ENCODE results near the gene KCTD18. TPM values are rescaled to one million over a fixed set of nuclear protein-coding genes. Genes with fewer than 3 reads are reported as not detected.

The KCTD18 gene
- polyA plus RNA-seq = 10 to 100 TPM in 2 of 3 donors, 1 to 10 TPM in 1; 9.4 to 14.1 (median 10.9) TPM

DNA sequence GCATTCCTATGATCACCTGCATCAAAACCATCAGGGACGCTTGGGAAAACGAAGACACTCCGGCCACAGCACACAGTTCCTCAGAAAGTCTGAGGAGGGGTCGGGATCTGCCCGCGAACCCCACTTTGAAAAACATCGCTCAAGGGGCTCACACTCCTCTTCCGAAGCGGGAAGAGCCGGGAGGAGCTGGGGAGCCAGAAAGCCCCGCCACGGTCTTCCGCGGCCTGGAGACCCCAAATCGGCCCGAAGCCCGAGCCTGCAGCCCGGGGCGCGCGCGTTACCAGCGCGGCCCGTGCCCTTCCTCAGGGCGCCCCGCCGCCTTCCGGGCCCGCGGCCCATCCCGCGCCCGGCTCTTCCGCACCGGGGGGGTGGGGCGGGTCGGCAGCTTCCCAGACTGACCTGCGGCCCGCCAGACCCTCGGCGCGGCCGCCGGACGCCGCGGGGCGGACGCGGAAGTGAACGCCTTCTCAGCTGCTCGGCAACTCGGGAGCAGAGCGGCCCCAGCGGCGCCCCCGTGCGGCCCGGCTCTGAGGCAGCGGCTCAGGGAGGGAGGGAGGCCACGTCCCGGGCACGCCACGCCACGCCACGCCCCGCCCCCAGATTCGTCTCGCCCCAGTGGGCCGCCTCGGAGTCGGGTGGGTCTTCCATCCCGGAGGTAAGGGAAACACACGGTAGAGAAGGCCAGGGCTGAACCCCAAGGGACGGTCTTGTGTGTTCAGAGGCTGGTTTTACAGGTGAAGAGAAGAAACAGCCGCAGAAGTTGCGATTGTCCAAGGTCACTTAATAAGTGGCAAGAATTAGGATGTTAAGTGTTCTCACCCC, at the start of gene KCTD18:
Gene KCTD18 (minus strand): TSS at position 457 of the 822 bp plus-strand sequence. CDS start 3,052 bp downstream, outside the sequence.
- H3K27ac ChIP-seq (ENCODE audit: low read depth, low read length) = no peak within 1 kb of the TSS
- 0% methylated on average over 62 to 78 of the region's 78 CpGs for WGBS, 3 donors

GRCh38 chr2:200540793-200541192, 30.9 kb upstream of the KCTD18 start:
- H3K27ac ChIP-seq (ENCODE audit: low read depth, low read length) = no peak overlapping the region

DNA sequence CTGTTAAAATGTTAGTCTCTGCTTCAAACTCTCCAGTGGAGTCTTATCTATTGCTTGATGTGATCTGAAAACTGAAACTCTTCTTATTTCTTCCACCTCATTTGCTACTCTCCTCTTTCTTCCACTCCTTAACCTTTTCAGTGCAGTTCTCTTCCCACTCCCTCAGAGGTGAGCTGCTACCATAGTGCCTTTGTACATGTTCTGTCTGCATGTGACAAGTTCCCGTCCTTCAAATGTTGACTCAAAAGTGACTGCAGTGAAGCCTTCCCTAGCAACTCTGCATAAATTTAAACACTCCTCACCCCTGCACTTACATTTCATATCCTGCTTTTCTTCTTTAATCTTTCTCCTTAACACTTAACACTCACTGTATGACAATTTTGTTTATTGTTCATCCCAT, 28.3 kb upstream of the KCTD18 start:
- WGBS, 3 donors = 74 to 96% (median 95%) methylated on average over 1 of the region's 1 CpG
- no peak overlapping the region for H3K27ac ChIP-seq (ENCODE audit: low read depth, low read length)

GRCh38 chr2:200534572-200534971, 24.7 kb upstream of the KCTD18 start:
- no peak overlapping the region for H3K27ac ChIP-seq (ENCODE audit: low read depth, low read length)

GRCh38 chr2:200533754-200534153, 23.9 kb upstream of the KCTD18 start:
- H3K27ac ChIP-seq (ENCODE audit: low read depth, low read length) = no peak overlapping the region
- 50 to 87% (median 59%) methylated on average over 2 of the region's 2 CpGs for WGBS, 3 donors

GRCh38 chr2:200528228-200528627, 18.4 kb upstream of the KCTD18 start:
- H3K27ac ChIP-seq (ENCODE audit: low read depth, low read length) = no peak overlapping the region
- 57 to 87% (median 87%) methylated on average over 3 of the region's 3 CpGs for WGBS, 3 donors

GRCh38 chr2:200525882-200526651, 16.2 kb upstream of the KCTD18 start, which contains the start of gene SGO2:
SGO2 (plus strand) TSS chr2:200526207; CDS start chr2:200532976, 6,769 bp downstream.
- WGBS, 3 donors = 0% methylated on average over 56 of the region's 56 CpGs
- no peak within 1 kb of the TSS for H3K27ac ChIP-seq (ENCODE audit: low read depth, low read length)

DNA sequence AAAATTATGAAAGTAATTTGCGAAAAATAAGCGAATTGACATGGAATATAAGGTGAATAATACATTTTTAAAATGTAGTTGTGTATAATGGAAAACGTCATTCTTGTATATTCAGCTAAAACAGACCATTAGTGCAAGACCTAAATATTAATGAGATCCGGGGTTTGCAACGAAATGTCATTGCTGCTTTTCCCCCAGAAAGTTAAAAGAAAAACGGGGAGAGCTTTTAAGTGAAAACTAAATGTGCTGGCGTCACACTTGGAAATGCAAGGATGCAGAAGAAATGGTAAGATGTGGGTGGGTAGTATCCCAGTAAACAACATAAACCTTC, 15.6 kb upstream of the KCTD18 start:
- H3K27ac ChIP-seq (ENCODE audit: low read depth, low read length) = no peak overlapping the region
- 12 to 29% (median 24%) methylated on average over 7 of the region's 7 CpGs for WGBS, 3 donors

- WGBS, 3 donors = 48 to 81% (median 78%) methylated on average over 2 of the region's 2 CpGs
- H3K27ac ChIP-seq (ENCODE audit: low read depth, low read length) = no peak overlapping the region
Observed at GRCh38 chr2:200525066-200525465, 15.2 kb upstream of the KCTD18 start.

DNA sequence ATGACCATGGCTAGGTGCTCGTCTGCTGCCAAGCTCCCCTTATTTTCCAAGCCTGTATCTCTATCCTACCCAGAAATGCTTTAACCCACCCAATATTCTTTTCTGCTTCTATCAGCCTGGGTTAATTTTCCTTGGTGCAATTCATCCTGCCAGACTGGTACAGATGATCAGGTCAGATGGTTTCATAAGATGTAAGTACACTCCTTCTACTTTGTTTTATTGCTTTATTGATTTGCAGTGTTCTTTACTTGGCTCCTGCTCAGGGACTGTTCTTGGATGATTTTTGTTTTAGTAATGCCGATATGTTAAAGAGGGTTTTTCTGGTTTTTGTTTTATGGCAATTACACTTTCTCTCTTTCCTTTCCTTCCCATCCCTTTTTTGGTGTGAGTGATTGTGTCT, 13.7 kb upstream of the KCTD18 start:
- 69 to 81% (median 76%) methylated on average over 2 of the region's 2 CpGs for WGBS, 3 donors
- no peak overlapping the region for H3K27ac ChIP-seq (ENCODE audit: low read depth, low read length)

DNA sequence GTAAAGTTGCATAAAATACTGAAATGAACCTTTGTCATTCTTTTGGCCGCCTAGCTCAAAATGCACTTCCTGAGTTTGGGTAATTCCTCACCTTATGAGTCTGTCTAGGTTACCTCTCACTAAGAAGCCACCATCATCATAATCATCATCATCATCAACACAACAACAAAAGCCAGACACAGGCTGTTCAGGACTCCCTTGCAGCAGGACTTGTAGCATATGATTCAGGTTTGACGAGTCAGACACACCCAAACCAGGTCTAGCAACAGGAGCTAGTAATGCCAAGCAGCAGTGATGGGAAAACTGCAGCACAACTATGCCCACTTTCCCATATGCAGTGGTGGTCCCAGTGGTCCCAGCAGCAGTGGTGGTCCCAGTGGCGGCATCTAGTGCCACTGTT, 13.3 kb upstream of the KCTD18 start:
- 79 to 86% (median 84%) methylated on average over 3 of the region's 3 CpGs for WGBS, 3 donors
- H3K27ac ChIP-seq (ENCODE audit: low read depth, low read length) = no peak overlapping the region

DNA sequence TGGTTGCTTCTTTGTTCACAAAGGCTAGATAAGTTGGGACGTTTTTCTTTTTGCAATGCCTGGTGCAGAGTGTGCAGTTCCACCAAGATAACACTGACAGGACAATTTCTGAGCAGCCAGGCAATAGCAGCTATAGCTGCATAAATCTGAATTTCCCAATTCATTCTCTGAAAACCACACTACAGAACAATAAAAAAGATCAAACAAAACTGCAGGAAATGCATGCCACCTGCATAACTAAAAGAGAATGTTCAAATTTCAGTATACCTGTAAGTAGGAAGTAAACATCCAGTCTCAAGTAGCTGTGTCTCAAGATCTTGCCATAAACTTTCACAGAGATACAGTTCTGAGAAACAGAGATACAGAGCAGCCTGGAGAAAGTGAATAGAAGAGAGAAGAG, 5.3 kb upstream of the KCTD18 start:
- no peak overlapping the region for H3K27ac ChIP-seq (ENCODE audit: low read depth, low read length)
- 5 to 40% (median 36%) methylated on average over 1 of the region's 1 CpG for WGBS, 3 donors

- WGBS, 3 donors = 20 to 27% (median 26%) methylated on average over 8 of the region's 8 CpGs
- H3K27ac ChIP-seq (ENCODE audit: low read depth, low read length) = no peak overlapping the region
Observed at GRCh38 chr2:200509235-200509611, 645 bp downstream of the KCTD18 start.

DNA sequence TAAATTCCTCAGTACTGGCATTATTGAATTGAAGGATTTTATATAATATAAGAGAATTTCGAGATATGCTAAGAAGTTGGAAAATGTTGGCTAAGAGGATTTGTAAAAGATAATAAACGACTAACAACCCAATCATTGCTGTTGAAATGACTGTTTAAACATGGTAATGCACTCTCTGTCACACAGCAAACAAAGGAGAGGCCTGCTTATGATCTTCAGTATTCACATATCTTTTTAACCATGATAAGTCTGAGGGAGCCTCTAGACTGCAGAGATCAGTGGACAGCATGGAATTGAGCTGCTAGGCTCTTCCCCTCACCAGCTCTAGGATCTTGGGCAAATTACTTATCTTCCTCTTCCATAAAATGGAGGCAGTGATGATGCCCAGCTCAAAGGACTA, 2.7 kb downstream of the KCTD18 start:
- 48 to 88% (median 81%) methylated on average over 2 of the region's 2 CpGs for WGBS, 3 donors
- H3K27ac ChIP-seq (ENCODE audit: low read depth, low read length) = no peak overlapping the region

- no peak overlapping the region for H3K27ac ChIP-seq (ENCODE audit: low read depth, low read length)
- WGBS, 3 donors = 61 to 92% (median 91%) methylated on average over 9 of the region's 9 CpGs
Observed at GRCh38 chr2:200506679-200507078, 3.2 kb downstream of the KCTD18 start.

DNA sequence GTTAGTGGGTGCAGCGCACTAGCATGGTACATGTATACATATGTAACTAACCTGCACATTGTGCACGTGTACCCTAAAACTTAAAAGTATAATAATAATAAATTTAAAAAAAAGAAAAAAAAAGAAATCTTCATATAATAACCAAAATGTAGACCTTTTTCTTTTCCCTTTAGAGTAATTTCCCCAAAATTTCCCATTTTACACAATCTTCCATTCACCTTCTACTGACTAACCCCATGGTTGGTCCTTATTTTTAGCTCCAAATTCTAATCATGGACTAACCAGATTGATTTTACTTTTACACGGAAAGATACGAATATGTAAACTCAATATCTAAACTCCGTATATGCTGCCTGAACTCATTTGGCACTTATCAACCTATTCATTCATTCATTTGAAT, 7.7 kb downstream of the KCTD18 start:
- 96 to 97% (median 97%) methylated on average over 5 of the region's 5 CpGs for WGBS, 3 donors

GRCh38 chr2:200498402-200499162, 11.3 kb downstream of the KCTD18 start:
- 89 to 93% (median 90%) methylated on average over 2 of the region's 2 CpGs for WGBS, 3 donors
- no peak overlapping the region for H3K27ac ChIP-seq (ENCODE audit: low read depth, low read length)

More for the DNA sequence above, 7.7 kb downstream of the KCTD18 start:
- no peak overlapping the region for H3K27ac ChIP-seq (ENCODE audit: low read depth, low read length)

DNA sequence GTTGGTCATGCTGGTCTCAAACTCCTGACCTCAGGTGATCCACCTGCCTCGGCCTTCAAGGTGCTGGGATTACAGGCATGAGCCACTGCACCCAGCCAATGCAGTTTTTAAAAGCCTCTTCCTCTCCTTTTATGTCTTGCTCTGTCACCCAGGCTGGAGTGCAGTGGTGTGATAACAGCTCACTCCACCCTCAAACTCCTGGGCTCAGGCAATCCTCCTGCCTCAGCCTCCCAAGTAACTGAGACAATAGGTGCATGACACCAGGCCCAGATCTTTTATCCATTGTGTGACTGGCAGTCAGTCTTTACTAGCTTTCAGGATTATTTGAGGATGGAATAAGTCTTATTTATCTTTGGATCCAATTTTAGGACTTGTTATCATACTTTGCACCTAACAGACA, 13.2 kb downstream of the KCTD18 start:
- 96 to 100% (median 100%) methylated on average over 1 of the region's 1 CpG for WGBS, 3 donors
- H3K27ac ChIP-seq (ENCODE audit: low read depth, low read length) = no peak overlapping the region

GRCh38 chr2:200494048-200494447, 15.8 kb downstream of the KCTD18 start:
- no peak overlapping the region for H3K27ac ChIP-seq (ENCODE audit: low read depth, low read length)
- 83 to 96% (median 87%) methylated on average over 2 of the region's 2 CpGs for WGBS, 3 donors

Measured in adipose tissue (tissue), 3 donors.